Upper lobe of left lung (tissue), 6 donors: Measurements from ENCODE around the gene MPV17L2. TPM values are rescaled to one million over a fixed set of nuclear protein-coding genes. Genes with fewer than 3 reads are reported as not detected.
A peak's percentile ranks its signal among the peaks of the same experiment; 100 is the strongest.

Experiments
- ATAC-seq, 2 donors: fragments of 200-7000 bp; cut with Tn5 transposase; one replicate each; pipeline ENCODE4 v1.9.1; 2022; ENCODE audit warnings: mild to moderate bottlenecking in 2 of 2, moderate library complexity in 2 of 2; ENCODE audit not compliant: low FRiP score in 2 of 2
- DNase-seq, 2 donors: peaks; one replicate each; pipeline ENCODE4 v3.0.0-alpha.2; 2019 to 2020
- H3K27ac ChIP-seq, 4 donors: fragments of 200-600 bp; sonication (generic); one replicate each; pipeline ENCODE4 v1.5.1; 2016 to 2019
- H3K27me3 ChIP-seq, 4 donors: fragments of 200-600 bp; sonication (generic); one replicate each; pipeline ENCODE4 v1.5.1; 2017 to 2019
- H3K36me3 ChIP-seq, 4 donors: fragments of 200-600 bp; sonication (generic); one replicate each; pipeline ENCODE4 v1.5.1; 2016 to 2019
- H3K4me1 ChIP-seq, 4 donors: fragments of 200-600 bp; sonication (generic); one replicate each; pipeline ENCODE4 v1.5.1; 2018 to 2019
- H3K4me3 ChIP-seq, 4 donors: fragments of 200-600 bp; sonication (generic); one replicate each; pipeline ENCODE4 v1.5.1; 2017 to 2019; ENCODE audit warnings: mild to moderate bottlenecking in 2 of 4, moderate library complexity in 1 of 4
- H3K9me3 ChIP-seq, 4 donors: fragments of 200-600 bp; sonication (generic); one replicate each; pipeline ENCODE4 v1.5.1; 2018 to 2019
- EP300 ChIP-seq, 4 donors: sonication (generic); formaldehyde crosslinking; IDR thresholded peaks; one replicate each; pipeline ENCODE4 v1.5.1; 2017; ENCODE audit warnings: antibody characterized with exemption in 4 of 4, control low read depth in 2 of 4
- POLR2A ChIP-seq, 4 donors: fragments of 450-650 bp; IDR thresholded peaks; one replicate each; pipeline ENCODE4 v1.5.1; 2016 to 2017; ENCODE audit warnings: antibody characterized with exemption in 4 of 4, mild to moderate bottlenecking in 2 of 4
- POLR2AphosphoS5 ChIP-seq, 2 donors: sonication (generic); formaldehyde crosslinking; IDR thresholded peaks; one replicate each; pipeline ENCODE4 v1.5.1; 2017; ENCODE audit warnings: antibody characterized with exemption in 2 of 2
- WGBS, 2 donors: methylation state at CpG; one replicate each; pipeline ENCODE4 v1.1.5; 2017 to 2018; 5-methylcytosine and 5-hydroxymethylcytosine counted together
- total RNA-seq, 6 donors: library from RNA; depleted of rRNA in 4 of 6; stranded (reverse); fragments of >200 nt in 4 of 6; gene quantifications; one replicate each; pipeline versions ENCODE4 v1.1.0 to v1.2.1, GENCODE V29; 2016 to 2021
- TF ChIP-seq, protein P1 (sequence below), 6 experiments: fragments of 450-650 bp in 4 of 6; fragments of 200-600 bp in 2 of 6; sonication (generic) in 2 of 6; IDR thresholded peaks; one replicate each; pipeline ENCODE4 v1.5.1; 2016 to 2019; ENCODE audit warnings: antibody characterized with exemption in 6 of 6
- donor health status: DM: no; HTN: no; CAD: no; lungs with moderate emphysema.
- donor health status: DM: no; HTN: yes; CAD: no; lungs with severe emphysema.

MPV17L2 gene
- total RNA-seq, 6 donors from 2014 or later = 10.7 to 18.8 (median 13.3) TPM

DNA sequence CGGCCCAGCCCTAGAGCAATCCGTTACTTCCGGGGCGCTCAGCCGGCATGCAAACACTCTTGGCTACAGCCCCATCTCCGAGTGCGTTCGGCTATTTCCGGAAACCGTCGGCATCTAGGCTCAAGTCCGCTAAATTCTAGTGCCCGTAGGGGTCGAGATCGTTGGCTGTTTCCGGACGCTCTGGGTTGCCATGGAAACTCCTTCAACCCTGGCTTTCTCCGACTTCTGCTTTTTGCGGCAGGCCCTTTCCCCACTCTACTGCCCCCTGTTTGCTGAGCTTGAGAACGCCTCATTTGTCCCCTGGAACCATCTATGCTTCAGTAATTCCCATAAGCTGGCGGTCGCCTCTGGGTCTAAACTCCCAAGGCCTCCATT, 40.6 kb upstream of the MPV17L2 start:
- WGBS, 2 donors = 0% methylated on average over 21 to 22 of the region's 22 CpGs
- DNase-seq = peak; percentile 32 to 97
- Histone ChIP-seq H3K4me1 (peaks cover 38 to 51% (median 41%) of the 10 kb centered on the region in 4 donors), H3K9me3 (no peaks in the 10 kb centered on the region), H3K27me3 (no peaks in the 10 kb centered on the region), H3K36me3 (peaks cover 0 to 20% (median 14%) of the 10 kb centered on the region in 4 donors), H3K4me3 (peak overlapping the region; percentile 30 to 98 (median 94)), H3K27ac (peak overlapping the region; percentile 92 to 97 (median 94))
- TF ChIP-seq, protein P1, sequence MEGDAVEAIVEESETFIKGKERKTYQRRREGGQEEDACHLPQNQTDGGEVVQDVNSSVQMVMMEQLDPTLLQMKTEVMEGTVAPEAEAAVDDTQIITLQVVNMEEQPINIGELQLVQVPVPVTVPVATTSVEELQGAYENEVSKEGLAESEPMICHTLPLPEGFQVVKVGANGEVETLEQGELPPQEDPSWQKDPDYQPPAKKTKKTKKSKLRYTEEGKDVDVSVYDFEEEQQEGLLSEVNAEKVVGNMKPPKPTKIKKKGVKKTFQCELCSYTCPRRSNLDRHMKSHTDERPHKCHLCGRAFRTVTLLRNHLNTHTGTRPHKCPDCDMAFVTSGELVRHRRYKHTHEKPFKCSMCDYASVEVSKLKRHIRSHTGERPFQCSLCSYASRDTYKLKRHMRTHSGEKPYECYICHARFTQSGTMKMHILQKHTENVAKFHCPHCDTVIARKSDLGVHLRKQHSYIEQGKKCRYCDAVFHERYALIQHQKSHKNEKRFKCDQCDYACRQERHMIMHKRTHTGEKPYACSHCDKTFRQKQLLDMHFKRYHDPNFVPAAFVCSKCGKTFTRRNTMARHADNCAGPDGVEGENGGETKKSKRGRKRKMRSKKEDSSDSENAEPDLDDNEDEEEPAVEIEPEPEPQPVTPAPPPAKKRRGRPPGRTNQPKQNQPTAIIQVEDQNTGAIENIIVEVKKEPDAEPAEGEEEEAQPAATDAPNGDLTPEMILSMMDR (IDR thresholded peaks at IDR 0.05) = peak; percentile 44 to 81 (median 72)
- peak in 1 of 2 donors; percentile 7 for TF ChIP-seq POLR2AphosphoS5 (IDR thresholded peaks at IDR 0.05)
- no peak for TF ChIP-seq EP300 (IDR thresholded peaks at IDR 0.05)
- ATAC-seq = peak; percentile 85 to 86

DNA sequence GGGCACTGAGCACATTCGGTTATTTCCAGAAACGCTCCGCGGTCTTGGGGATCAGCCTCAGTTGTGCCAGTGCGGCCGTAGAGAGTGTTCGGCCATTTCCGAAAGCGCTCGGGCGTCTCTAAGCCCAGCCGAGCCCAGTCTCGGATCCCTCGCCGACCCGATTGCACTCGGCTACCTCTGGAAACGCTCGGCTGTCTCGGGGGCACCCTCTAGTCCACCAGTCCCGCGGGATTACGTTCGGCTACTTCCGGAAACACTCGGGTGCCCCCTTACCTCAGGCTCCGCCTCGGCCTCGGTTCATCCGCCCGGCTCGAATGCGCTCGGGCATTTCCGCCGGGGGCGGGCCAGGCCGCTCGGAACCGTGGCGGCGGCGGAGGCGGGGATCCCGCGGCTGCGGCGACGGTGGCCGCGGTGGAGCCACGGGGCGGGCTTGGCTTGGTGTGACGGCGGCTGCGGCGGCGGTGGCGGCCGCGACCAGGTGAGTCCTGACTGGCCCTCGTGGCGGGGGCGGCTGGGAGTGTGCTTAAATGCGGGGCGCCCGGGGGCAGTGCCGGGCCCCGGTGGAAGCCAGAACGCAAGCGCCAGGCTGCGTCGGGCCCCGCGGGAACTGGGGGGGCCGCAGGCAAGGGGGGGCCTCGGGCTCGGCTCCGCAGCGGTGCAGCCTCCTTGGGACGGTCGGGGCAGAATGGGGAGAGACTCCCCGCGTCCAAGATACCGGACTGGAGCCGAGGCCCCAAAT, 40.0 kb upstream of the MPV17L2 start, which contains the start of gene PIK3R2:
PIK3R2 (plus strand) TSS at position 347 of the 739 bp plus-strand sequence. CDS start 2,717 bp downstream, outside the sequence.
- TF ChIP-seq, protein P1 (IDR thresholded peaks at IDR 0.05) = peak in 1 of 6 experiments; percentile 3
- TF ChIP-seq EP300 (IDR thresholded peaks at IDR 0.05) (no peak), POLR2A (IDR thresholded peaks at IDR 0.05) (peak in 3 of 4 donors; percentile 36 to 83 (median 47)), POLR2AphosphoS5 (IDR thresholded peaks at IDR 0.05) (peak in 1 of 2 donors; percentile 46)
- no peaks in the 10 kb centered on the region for H3K9me3 ChIP-seq
- H3K36me3 ChIP-seq = peaks cover 0 to 18% (median 10%) of the 10 kb centered on the region in 4 donors
- H3K27me3 ChIP-seq = no peaks in the 10 kb centered on the region
- peak; percentile 94 to 96 for ATAC-seq
- peaks cover 42 to 56% (median 44%) of the 10 kb centered on the region in 4 donors for H3K4me1 ChIP-seq
- H3K4me3 ChIP-seq = peak within 1 kb of the TSS; percentile 39 to 98 (median 94)
- 0% methylated on average over 14 to 40 of the region's 86 CpGs for WGBS, 2 donors
- peak within 1 kb of the TSS; percentile 92 to 97 (median 94) for H3K27ac ChIP-seq
- peak; percentile 99 for DNase-seq

DNA sequence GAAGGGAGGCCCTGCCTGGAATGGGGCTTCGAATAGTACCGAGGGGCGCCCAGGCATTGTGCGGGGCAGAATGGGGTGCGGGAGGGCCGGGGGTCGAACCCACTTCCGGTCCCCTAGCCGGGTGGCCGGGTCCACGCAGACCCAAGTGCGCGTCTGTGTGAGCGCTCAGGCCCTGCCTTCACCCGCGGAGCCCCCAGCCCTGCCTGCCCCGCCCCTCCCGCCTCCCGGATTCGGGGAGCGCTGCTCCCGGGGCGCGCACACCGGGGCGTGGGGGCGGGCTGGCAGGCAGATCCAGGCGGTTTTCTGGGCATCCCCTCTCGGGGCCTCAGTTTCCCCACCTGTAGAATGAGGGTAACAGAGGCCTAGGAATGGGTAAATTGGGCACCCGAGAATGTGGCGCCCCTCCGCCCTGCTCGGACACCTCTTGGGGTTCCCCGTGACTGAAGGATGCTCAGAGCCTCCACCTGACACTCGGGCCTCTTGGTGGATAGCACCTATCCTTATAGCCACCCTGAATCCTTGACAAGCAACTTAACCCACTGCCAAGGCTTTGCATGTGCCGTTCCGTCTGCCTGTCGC, 39.4 kb upstream of the MPV17L2 start:
- H3K27me3 ChIP-seq = no peaks in the 10 kb centered on the region
- peak overlapping the region; percentile 39 to 98 (median 94) for H3K4me3 ChIP-seq
- TF ChIP-seq POLR2A (IDR thresholded peaks at IDR 0.05) (no peak), EP300 (IDR thresholded peaks at IDR 0.05) (no peak), POLR2AphosphoS5 (IDR thresholded peaks at IDR 0.05) (no peak)
- TF ChIP-seq, protein P1 (IDR thresholded peaks at IDR 0.05) = no peak
- peak in 1 of 2 donors; percentile 89 for DNase-seq
- no peak for ATAC-seq
- peaks cover 0 to 14% (median 7%) of the 10 kb centered on the region in 4 donors for H3K36me3 ChIP-seq
- H3K9me3 ChIP-seq = no peaks in the 10 kb centered on the region
- 3 to 11% methylated on average over 8 to 16 of the region's 38 CpGs for WGBS, 2 donors
- peak overlapping the region; percentile 92 to 97 (median 94) for H3K27ac ChIP-seq
- H3K4me1 ChIP-seq = peaks cover 42 to 56% (median 44%) of the 10 kb centered on the region in 4 donors

DNA sequence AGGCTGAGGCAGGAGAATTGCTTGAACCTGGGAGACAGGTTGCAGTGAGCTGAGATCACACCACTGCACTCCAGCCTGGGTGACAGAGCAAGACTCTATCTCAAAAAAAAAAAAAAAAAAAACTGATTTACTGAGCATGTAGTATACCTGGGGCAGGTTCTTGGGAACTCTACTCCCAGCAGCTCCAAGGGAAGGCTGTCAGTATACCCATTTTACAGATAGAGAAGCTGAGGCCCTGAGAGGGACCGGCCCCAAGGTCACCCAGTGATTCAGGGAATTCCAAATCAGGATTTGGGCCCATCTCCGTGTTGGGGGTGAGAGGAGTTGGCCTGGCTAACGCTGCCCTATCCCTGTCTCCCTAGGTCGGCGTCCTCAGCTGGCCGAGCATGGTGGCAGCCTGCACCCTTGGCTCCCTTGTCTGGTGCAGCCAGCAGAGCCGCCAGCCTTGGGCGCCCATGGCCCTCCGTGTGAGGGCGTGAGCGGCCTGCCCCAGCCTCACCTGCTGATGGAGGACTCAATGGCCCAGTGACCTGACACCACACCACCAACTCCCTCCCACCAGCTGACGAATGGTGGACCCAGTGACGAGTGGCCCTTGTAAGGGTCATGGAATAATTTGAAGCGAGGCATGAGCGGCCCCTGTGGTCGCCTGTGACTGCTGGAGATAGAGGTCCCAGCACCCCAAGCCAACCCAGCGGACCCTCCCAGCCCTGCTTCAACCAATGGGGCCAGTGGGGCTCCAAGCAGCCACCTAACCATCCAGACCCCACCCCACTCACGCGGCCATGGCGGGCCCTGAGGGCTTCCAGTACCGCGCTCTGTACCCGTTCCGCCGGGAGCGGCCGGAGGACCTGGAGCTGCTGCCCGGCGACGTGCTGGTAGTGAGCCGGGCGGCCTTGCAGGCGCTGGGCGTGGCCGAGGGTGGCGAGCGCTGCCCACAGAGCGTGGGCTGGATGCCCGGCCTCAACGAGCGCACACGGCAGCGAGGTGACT, 37.6 kb upstream of the MPV17L2 start:
- Histone ChIP-seq H3K27ac (peak overlapping the region in 2 of 4 donors; percentile 58 to 67), H3K4me1 (peaks cover 42 to 58% (median 46%) of the 10 kb centered on the region in 4 donors), H3K36me3 (peaks cover 0 to 8% (median 6%) of the 10 kb centered on the region in 4 donors), H3K27me3 (no peaks in the 10 kb centered on the region), H3K4me3 (no peak overlapping the region), H3K9me3 (no peaks in the 10 kb centered on the region)
- 82 to 93% methylated on average over 18 to 41 of the region's 43 CpGs for WGBS, 2 donors
- DNase-seq (peak; percentile 53 to 88), ATAC-seq (no peak)
- TF ChIP-seq, protein P1 (IDR thresholded peaks at IDR 0.05) = no peak
- TF ChIP-seq POLR2AphosphoS5 (IDR thresholded peaks at IDR 0.05) = no peak
- no peak for TF ChIP-seq EP300 (IDR thresholded peaks at IDR 0.05)
- no peak for TF ChIP-seq POLR2A (IDR thresholded peaks at IDR 0.05)
